Measurements from ENCODE around the gene GPD2.

Gene GPD2

DNA sequence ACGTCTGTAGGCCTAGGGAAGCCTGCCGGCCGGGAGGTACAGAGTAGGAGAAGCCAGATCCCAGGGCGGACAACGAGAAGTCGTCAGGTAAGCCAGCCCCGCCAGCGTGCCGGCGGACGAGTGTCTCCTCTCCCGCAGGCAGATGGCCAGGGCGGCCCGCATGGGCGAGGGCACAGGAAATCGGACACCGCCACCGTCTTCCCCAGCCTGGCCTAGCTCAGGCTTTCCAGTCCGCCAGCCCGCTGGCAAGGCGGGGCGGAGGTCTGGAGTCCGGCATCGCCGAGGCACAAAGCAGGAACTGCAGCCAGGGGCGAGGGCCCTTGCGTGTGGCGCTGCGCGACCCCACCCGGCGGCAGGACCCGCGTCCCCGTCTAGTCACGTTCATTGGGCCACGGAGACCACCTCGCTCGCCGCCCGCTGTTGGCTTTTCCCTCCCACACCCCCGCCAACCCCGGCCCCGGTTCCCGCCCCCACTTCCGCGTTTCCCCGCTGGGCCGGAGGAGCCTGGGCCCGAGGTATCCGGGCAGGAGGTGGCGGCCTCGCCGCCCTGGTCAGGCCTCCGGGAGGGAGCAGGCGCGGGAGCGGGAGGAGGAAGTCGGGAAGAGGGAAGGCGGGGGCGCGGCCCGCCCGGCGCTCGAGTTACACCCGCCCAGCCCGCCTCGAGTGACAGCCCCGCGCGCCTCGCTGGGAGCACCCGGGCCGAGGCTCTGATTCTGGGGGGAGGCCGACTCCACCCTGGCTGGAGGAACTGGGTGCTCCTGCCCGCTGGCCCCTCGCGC, at the start of gene GPD2:
TSS of gene GPD2 (plus strand) at position 662 of the 779 bp plus-strand sequence. CDS start 39,727 bp downstream, outside the sequence.
- DNase-seq (ENCODE audit: low spot score): peak; percentile 80

DNA sequence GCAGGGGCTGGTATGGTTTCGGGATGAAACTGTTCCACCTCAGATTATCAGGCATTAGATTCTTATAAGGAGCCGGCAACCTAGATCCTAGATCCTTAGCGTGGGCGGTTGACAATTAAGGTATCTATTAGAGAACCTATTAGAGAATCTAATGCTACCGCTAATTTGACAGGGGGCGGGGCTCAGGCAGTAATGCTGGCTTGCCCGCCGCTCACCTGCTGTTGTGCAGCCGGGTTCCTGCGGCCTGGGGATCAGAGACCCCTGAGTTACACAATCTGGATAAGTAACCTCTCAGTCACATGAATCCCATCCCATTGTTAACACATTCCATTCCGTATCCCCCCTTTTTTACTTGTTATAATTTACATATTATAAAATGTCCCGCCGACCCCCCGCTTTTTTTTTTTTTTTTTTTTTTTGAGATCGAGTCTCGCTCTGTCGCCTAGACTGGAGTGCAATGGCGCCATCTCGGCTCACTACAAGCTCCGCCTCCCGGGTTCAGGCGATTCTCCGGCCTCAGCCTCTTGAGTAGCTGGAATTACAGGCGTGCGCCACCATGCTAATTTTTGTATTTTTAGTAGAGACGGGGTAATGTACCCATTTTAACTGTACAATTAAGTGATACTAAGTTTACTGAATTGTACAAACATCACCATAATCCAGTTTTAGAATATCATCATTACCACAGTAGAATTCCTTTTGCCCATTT, 42.0 kb upstream of the GPD2 start:
- DNase-seq (ENCODE audit: low spot score): no peak

DNA sequence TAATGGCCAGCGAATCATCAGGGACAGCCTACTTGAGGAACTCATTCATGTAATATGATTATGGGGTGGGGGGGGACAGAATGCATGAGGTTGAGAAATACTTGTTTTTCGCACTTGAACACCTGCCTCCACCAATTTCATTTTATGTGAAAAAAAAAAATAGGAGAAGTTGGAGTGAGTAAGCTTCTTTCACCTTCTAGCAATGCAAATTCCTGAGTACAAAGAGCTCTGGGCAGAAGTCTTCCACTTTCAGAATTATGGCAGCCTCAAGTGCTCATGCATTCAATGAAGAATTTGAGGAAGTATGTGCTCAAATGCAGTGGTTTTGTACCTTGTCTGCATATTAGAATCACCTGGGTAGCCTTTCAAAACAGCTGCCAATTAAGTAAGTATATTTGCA, 40.1 kb upstream of the GPD2 start:
- no peak for DNase-seq (ENCODE audit: low spot score)

DNA sequence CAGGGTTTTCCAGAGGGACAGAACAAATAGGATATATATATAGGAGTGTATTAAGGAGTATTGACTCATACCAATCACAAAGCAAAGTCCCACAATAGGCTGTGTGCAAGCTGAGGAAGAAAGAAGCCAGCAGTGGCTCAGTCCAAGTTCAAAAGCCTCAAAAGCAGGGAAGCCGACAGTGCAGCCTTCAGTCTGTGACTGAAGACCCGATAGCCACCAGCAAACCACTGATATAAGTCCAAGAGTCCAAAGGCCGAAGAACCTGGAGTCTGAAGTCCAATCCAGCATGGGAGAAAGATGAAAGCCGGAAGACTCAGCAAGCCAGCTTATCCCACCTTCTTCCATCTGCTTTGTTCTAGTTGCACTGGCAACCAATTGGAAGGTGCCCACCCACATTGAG, 39.0 kb upstream of the GPD2 start:
- no peak for DNase-seq (ENCODE audit: low spot score)

DNA sequence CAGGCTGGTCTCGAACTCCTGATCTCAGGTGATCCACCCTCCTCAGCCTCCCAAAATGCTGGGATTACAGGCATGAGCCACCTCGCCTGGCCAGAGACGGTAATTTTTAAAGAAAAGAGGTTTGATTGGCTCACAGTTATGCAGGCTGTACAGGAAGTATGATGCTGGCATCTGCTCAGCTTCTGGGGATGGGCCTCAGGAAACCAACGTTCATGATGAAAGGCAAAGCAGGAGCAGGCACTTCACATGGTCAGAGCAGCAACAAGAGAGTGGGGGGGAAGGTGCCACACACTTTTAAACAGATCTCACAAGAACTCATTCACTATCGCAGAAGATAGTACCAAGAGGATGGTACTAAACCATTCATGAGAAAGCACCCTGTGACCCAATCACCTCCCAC, 38.0 kb upstream of the GPD2 start:
- no peak for DNase-seq (ENCODE audit: low spot score)

DNA sequence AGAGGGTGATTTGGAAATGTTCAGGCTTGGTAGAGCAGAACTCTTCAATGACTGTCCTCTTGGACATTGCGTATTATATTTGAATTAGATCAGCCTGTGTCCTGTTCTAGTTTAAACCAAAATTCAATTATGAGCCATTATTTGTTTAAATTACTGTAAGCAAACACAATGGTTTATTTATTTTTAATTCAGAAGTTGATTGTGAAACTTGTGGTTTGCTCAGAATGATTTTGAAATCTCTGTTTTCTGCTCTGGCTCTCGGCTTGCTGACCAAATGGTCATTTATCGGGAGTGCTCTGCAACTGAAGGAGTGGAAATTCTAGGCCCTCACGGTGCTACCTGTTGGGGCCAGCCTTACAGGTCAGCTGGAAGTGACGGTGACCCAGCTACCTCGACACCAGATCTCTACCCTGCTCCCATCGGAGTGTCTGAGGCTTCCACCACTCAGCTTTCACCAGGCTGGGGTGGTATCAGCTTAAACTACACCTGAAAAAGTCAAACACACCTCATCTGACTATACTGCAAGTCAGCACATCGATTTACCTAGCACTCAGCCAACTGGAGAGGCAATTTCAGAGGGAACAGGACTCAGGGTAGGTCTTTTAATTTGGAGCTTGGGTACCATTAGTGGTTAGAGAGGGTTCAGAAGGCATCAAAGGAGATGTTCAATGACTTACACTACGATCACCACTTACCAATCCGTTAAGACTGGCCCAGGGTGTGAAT, 36.8 kb upstream of the GPD2 start:
- no peak for DNase-seq (ENCODE audit: low spot score)

DNA sequence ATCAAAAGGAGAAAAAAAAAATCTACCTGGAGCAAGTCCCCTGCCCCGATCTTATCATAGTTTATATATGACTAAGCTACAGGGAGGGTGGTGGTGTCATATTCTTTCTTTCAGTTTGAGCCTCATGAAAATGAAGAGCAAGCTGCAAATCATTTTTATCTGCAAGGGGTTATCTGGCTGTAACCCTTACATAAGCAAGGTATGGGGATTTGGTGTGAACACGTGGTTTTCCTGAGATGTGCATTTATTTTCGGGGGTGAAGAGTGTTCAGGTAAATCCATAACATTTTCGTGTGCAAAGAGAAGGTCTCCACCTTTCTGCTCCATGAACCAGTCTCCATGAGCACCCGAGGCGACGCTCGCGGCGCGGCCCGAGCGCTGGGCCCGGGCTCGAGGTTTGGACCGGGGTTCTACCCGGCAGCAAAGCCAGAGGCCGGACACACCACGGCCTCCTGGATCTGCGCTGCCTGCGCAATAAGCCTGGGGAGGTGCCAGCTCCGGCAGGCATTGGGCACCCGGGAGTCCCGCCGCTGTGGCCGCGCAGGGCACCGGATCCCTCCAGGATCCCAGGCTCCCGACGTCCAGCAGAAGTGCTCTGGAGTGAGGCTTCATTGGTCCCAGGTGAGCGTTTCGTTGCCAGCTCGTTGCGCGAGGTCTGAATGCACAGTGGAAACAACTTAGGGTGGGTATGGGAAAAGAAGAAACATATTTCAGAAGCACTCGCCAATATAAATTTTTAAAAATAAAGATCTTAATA, 36.1 kb upstream of the GPD2 start:
- DNase-seq (ENCODE audit: low spot score): peak; percentile 75

DNA sequence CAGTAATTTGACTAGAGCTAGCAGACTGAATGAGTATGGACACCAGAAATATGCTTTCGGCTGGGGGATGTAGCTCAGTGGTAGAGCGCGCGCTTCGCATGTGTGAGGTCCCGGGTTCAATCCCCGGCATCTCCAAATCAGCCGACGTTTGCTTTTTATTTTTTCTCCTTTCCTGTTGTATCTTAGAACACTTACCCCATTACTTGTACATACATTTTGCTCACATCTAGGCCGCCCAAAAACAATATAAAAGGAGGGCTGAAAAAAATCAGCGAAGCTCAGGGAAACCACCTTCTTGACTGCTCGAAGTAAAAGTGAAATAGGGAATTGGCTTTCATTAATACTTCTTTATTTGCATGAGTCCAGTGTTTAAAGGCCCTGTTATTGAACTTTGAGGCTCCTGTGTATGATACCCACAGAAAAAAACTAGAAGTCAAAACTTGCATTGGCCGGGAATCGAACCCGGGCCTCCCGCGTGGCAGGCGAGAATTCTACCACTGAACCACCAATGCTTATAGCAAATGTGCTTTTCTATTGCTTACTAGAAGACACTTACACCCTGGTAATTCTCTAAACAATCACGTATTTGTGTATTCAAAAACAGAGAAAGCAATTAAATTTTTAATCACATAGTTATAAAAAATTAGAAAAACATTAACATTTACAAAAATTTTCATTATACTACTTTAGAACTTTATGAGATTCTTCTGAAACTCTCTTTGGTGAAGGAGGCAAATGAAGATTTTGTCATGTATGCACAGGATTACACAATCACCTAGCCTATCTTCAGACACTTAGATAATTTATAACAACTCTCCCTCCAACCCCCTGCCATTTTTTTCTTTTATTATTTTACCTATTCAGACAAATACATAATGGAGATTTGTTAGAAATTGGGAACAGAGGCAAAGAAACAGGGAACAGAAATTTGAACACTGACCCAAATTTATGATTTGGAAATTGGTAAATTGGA, 35.2 kb upstream of the GPD2 start:
- peak; percentile 53 for DNase-seq (ENCODE audit: low spot score)

DNA sequence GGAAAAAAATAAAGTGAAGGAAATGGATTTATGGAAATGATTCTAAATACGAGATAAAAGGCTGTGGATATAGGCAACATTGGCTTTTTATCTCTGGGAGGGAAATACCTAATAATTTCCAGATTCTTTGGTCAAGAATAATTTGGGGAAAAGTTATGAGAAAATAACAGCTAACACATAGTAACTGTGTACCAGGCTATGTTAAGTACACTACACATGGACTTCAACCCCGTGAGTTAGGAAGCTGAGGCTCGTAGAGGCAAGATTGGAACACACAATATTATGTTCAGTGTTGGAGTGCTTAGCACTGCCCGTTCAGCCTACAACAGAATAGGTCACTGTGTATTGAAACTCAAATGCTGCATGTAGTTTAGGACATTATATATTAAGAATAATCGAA, 34.3 kb upstream of the GPD2 start:
- DNase-seq (ENCODE audit: low spot score): no peak

DNA sequence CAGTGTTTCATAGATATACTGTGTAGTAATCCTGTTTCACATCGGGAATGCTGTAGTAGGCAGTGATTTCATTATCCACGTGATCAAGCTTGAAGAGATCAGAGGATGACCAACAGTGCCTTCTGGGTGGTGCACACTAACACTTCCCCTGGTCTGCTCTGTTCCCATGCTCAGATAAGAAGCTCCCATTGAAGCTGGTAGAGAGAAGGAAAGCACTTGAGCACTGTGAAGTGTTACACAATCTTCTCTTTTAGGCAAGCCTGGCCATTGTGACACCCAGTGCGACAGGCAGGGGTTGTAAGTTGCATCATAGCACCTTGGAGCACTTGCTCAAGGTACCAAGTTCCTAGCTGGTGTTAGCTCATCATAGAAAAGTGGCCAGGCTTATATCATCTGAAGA, 30.6 kb upstream of the GPD2 start:
- DNase-seq (ENCODE audit: low spot score): no peak

DNA sequence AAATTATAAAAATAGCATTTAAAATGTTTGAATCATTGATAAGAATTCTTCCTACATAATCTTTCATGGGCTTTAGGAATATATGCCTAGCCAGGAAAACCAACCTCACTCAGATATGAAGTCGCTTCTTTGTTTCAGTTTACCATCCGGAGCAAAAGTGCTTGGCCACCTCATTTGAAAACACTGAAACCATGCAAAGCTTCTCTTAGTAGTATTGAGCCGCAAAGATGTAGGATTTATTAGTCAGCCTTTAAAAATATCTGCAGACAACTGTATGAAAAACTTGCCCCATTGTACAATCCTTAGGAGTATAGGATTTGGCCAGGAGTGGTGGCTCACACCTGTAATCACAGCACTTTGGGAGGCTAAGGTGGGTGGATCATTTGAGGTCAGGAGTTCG, 24.3 kb upstream of the GPD2 start:
- no peak for DNase-seq (ENCODE audit: low spot score)

DNA sequence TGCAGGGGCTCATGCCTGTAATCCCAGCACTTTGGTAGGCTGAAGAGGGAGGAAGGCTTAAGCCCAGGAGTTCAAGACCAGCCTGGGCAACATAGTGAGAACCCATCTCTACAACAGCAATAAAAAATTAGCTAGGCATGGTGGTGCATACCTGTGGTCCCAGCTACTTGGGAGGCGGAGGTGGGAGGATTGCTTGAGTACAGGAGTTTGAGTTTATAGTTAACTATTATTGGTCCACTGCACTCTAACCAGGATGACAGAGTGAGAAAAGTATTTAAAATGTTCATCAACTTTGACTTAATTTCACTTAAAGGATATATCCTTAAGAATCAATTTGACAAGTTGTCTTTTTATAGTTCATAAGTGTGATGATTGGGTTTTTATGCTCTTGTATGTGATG, 14.3 kb upstream of the GPD2 start:
- no peak for DNase-seq (ENCODE audit: low spot score)

DNA sequence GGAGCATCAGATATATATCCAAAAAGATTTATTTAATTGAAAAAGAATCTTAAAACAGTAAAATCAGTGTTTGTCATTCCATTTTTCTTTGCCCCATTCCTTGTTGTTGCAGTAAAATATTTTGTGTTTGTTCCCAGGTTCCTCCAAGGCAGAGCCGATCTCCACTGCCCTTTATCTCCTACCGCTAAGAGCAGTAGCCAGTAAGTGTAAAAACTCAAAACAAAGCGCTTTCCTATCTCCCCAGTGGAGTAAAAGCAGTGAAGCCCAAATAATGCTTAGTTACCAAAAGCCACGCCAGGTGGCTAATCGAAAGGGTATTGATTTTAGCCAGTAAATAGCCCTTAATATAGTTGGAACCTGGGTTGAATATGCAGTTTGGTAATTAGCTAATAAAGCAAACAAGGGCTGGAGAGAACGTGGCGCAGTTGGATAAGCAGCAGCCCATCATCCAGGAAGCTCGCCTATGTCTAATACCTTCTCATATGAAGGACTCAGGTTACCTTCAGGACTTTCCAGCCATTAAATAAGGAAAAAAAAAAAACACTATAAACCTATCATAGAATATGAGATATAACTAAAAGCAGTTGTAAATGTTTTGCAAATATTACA, 12.4 kb upstream of the GPD2 start:
- DNase-seq (ENCODE audit: low spot score): no peak

DNA sequence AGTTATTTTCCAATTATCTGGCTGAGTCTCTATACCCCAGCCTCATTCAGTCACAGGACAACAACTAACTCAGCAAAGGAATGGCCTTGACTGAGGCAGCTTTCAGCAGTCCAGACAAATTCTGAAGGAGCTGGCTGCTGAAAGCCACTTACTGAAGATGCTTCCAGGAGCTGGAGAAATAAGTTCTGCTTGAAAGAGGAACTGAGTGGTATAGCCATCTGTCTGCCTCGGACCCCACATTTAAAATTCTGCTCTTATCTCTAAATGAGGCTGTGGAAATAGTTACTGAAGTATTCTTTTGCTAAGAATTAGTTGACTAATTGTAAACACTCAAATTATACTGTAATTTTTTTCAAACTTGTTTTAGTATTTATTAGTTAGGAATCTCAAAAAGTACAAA, 9.1 kb upstream of the GPD2 start:
- no peak for DNase-seq (ENCODE audit: low spot score)

DNA sequence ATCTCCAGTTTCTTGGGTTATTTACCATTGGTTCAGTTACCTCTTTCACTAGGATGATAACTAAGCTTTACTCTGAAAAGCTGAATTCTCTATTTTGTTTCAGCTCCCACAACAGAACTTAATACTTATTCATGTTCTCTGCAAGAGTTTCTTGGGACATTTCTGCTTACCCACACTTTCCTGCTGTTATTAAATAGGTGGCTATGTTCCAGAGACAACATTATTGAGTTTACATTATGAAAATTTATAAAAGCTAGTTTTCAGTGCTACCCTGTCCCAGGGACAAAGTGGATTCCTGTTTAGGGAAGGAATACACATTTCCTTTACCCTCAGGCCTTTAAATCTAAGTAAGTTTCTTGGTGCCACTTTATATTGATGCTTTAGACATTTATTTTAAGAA, 7.0 kb upstream of the GPD2 start:
- DNase-seq (ENCODE audit: low spot score): no peak

DNA sequence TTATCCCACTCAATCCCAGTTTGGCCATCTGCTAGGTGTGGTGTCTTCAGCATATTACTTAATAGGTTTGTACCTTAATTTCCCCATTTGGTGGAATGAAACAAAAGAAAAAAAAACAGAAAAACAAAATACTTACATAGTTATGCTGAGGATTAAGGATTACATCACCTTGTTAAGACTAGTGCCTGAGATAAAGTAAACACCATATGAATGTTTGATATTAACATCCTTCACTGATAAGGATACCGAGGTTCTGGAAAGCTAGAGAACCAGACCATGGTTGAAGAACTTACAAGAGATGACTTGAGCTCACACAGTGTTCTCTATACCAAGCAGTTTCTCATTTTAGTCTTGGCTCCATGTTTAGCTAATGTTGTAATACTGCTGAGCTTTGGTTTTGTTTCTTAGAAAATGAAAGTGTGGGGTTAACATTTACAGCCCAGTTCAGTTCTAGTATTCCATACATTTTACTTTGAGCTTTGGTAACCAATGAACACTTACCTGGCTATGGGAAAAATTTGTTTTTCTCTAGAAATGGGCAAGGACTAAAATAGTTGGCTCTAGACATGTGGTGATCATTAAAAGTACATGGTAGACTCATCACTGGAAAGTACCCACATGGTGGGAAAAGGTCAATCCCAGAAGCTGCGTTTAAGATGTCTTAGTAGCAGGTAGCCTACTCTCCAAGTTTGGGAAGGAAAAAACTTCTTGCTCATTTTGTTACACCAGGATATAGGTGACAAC, 5.8 kb upstream of the GPD2 start:
- no peak for DNase-seq (ENCODE audit: low spot score)

DNA sequence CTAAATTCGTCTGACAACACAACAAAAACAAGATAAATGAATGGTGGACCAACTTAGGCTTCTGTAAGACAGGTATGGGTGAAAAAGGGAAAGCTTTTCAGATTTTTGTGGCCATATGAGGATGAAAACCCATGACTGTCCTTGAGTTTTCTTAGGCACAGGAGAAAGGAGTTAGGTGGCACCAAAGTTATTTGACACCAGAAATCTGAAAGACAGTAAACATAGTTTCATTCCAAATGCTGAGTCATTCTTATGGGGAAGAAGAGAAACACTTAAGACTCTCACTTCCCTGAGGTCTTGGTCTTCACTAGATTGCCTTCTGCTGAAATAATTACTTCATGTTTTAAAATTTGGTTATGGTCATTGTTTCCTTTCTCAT, 5.2 kb upstream of the GPD2 start:
- DNase-seq (ENCODE audit: low spot score): peak; percentile 47

DNA sequence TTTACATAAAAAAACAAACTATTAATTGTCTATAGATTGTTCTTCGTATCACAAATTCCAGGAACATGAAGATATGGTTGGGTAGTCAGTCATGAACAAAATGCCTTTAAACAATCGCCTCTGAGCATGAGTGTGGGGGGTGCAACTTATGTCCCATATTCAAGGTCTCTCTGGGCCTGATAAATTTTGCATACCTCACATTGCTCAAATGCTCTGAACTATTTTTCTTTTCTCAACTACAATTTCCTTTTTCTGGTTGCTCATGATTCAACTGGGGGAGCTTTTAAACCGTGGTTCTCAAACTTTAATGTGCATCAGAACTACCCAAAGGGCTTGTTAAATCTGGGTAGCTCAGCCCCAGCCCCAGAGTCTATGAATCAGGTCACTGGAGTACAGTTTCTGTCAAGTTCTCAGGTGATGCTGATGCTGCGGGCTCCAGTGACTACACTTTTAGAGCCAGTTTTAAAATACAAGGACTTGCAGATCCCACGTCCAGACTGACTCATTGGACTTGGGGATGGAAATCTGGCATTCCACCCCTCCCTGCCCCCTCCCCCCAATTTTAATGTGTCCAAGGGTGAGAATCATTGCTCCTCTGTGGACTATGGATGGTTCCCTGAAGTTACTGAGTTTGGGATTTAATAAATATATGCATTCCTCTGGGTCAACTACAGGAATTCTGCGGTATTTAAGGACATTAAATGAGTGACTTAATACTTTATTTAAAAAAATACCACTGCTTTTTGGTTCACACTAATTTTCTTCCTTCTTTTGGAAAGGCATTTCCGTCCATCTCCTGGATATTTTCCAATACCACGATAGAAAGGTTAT, 1.5 kb upstream of the GPD2 start:
- peak; percentile 56 for DNase-seq (ENCODE audit: low spot score)

DNA sequence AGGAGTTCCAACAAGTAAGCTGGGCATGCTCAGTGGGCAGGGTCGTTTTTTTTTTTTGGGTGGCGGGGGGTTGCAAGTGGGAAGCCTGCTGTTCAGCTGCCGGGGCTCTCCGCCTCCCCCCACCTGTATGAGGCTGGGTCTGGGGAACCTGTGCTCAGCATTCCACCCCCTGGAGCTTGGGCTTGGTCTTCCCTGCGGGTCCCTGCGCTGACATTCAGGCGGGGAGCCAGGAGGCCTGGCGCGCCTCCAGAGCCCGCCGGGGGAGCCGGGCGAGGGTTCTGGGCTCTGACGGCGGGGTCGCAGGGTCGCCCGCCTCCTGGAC, 822 bp upstream of the GPD2 start:
- peak; percentile 21 for DNase-seq (ENCODE audit: low spot score)

Data from hepatic stellate cell (primary cell).